AG10803 (cell line): ENCODE results near the gene PCDHB14.

Experiments used
- DNase-seq: peaks from one replicate; pipeline ENCODE4 v3.0.0; 2010; ENCODE audit warnings: low read depth
- H3K4me3 ChIP-seq: 2 replicates; pipeline ENCODE4 v1.5.1; 2011; ENCODE audit warnings: mild to moderate bottlenecking, low read length, control low read depth
- TF ChIP-seq, protein P1 (sequence below): conservative IDR thresholded peaks from 2 replicates; pipeline ENCODE4 v1.5.1; 2011; ENCODE audit warnings: mild to moderate bottlenecking, low read length, control low read depth, inconsistent platforms

The PCDHB14 gene

DNA sequence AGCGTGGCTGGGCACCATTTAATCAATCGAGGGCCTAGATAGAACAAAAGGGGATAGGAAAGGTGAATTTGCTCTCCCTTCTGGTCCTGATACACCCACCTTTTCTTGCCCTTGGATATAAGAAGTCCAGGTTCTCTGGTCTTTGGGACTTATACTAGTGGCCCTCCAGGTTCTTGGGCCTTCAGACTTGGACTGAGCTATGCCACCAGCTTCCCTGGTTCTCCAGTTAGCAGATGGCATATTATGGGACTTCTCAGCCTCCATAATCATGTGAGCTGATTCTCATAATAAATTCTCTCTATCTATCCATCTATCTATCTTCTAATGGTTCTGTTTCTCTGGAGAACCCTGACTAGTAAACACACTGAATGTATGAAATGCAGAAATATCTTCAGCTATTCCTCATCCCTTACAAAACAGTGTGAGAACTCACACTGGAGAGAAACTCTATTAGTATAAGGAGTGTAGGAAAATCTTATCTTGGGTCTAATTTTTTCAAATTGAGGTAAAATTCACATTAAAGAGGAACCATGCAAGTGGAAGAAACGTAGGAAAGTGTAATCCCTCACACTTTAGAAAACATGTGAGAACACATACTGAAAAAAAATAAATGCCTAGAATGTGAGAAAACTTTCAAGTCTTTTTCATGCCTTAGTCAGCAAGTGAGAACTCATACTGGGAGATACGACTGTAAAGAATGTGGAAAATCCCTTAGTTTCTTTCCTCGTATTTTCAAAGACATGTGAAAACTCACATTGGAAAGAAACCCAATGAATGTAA is 37.5 kb downstream of the PCDHB14 start:
- no peak for DNase-seq
- TF ChIP-seq, protein P1, sequence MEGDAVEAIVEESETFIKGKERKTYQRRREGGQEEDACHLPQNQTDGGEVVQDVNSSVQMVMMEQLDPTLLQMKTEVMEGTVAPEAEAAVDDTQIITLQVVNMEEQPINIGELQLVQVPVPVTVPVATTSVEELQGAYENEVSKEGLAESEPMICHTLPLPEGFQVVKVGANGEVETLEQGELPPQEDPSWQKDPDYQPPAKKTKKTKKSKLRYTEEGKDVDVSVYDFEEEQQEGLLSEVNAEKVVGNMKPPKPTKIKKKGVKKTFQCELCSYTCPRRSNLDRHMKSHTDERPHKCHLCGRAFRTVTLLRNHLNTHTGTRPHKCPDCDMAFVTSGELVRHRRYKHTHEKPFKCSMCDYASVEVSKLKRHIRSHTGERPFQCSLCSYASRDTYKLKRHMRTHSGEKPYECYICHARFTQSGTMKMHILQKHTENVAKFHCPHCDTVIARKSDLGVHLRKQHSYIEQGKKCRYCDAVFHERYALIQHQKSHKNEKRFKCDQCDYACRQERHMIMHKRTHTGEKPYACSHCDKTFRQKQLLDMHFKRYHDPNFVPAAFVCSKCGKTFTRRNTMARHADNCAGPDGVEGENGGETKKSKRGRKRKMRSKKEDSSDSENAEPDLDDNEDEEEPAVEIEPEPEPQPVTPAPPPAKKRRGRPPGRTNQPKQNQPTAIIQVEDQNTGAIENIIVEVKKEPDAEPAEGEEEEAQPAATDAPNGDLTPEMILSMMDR: no peak
- no peak overlapping the region for H3K4me3 ChIP-seq

DNA sequence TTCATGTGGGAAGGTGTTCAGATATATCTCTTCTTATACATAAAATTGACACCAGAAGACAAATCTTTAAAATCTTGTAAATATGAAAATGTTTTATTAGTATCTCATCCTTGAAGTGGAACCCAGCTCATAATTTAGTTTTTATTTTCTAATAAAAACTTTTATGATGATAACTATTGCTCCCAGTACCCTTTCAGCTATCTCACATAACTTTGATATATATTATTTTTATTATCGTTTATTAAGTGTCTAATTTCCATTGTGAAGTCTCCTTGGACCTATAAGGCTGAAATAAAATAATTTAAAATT is 38.0 kb downstream of the PCDHB14 start:
- no peak for DNase-seq
- no peak overlapping the region for H3K4me3 ChIP-seq
- TF ChIP-seq, protein P1: no peak

DNA sequence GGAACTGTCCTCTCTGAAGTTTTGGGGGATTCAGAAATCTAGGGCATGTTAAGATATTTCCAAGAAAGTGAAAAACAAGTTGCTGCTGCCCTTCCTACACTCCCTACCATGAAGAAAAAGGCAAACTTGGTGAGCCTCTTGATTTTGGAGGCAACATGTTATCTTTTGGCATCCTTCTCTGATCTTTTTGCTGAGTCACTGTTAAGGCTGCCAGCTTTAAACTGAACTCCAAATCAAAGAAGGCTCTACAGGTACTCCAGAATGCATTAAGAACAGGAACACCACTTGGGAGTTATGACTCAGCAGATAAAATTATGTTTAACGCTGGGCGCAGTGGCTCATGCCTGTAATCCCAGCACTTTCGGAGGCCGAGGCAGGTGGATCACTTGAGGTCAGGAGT is 46.1 kb downstream of the PCDHB14 start:
- TF ChIP-seq, protein P1: no peak
- DNase-seq: no peak
- H3K4me3 ChIP-seq: no peak overlapping the region

DNA sequence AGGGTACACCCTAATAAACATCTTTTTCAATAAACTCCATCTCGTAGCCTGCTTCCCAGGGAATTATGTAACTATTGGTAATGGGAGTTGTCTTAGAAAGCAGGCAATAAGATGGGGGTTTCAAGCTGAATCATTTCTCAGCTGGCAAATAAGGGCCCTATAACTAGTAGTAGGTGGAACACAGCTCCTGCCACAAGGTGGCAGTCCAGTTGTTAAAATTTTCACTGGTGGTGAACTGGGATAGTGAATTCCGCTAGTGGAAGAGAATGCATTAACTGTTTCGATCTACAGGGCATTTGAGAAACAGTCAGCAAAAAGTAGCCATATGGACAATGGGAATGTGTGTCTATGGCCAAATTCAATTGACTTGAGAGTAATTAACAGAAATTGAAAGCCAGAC is 49.8 kb downstream of the PCDHB14 start:
- no peak overlapping the region for H3K4me3 ChIP-seq
- DNase-seq: no peak
- TF ChIP-seq, protein P1: no peak
